Mesenchymal stem cell (in vitro differentiated cells and primary cell): Measurements from ENCODE around the gene UBR3.
"Not testable (repeated sequence)": the region's sequence is repeated elsewhere in the genome, so short reads cannot be mapped to it uniquely, and the experiment has no call there.

Experiments
- DNase-seq: peaks from one replicate; pipeline ENCODE4 v3.0.0-alpha.2; 2013
- H2AFZ ChIP-seq: one replicate; pipeline ENCODE4 v1.6.1; 2013; ENCODE audit warnings: low read depth, mild to moderate bottlenecking, control low read depth, inconsistent platforms, low read length, moderate library complexity
- H2AK5ac ChIP-seq: 2 replicates; pipeline ENCODE4 v1.6.1; 2013; ENCODE audit warnings: low read length, moderate library complexity, mild to moderate bottlenecking, inconsistent platforms; ENCODE audit not compliant: severe bottlenecking
- H2BK120ac ChIP-seq: one replicate; pipeline ENCODE4 v1.6.1; 2013; ENCODE audit warnings: low read depth, mild to moderate bottlenecking, inconsistent platforms, low read length, moderate library complexity
- H2BK12ac ChIP-seq, 2 experiments: one replicate each; pipeline ENCODE4 v1.6.1; 2013; ENCODE audit warnings: inconsistent platforms in 2 of 2, low read length in 2 of 2, mild to moderate bottlenecking in 2 of 2, moderate library complexity in 2 of 2, control low read depth in 1 of 2
- H2BK15ac ChIP-seq: one replicate; pipeline ENCODE4 v1.6.1; 2013; ENCODE audit warnings: mild to moderate bottlenecking, low read depth, inconsistent platforms; ENCODE audit not compliant: poor library complexity, severe bottlenecking
- H2BK5ac ChIP-seq: 2 replicates; pipeline ENCODE4 v1.6.1; 2013; ENCODE audit warnings: low read depth, mild to moderate bottlenecking, low read length, control low read depth, inconsistent platforms; ENCODE audit not compliant: poor library complexity, severe bottlenecking
- H3K14ac ChIP-seq, 2 experiments: one replicate each; pipeline ENCODE4 v1.6.1; 2013; ENCODE audit warnings: inconsistent platforms in 2 of 2, low read length in 2 of 2, control low read depth in 1 of 2, mild to moderate bottlenecking in 1 of 2, moderate library complexity in 1 of 2
- H3K18ac ChIP-seq, 2 experiments: one replicate each; pipeline ENCODE4 v1.6.1; 2013; ENCODE audit warnings: inconsistent platforms in 2 of 2, low read length in 2 of 2, control low read depth in 1 of 2, low read depth in 1 of 2, mild to moderate bottlenecking in 1 of 2
- H3K23ac ChIP-seq, 2 experiments: one replicate each; pipeline ENCODE4 v1.6.1; 2013; ENCODE audit warnings: inconsistent platforms in 2 of 2, low read length in 2 of 2, mild to moderate bottlenecking in 2 of 2, moderate library complexity in 2 of 2, control low read depth in 1 of 2
- H3K27ac ChIP-seq: 2 replicates; pipeline ENCODE4 v1.5.1; 2013; ENCODE audit warnings: mild to moderate bottlenecking, moderate library complexity, low read length, control low read depth, inconsistent platforms; ENCODE audit not compliant: poor library complexity, severe bottlenecking
- H3K27me3 ChIP-seq, 2 experiments: 2 replicates each; pipeline versions ENCODE4 v1.6.1 to v1.7.0; 2013; ENCODE audit warnings: low read length in 2 of 2, mild to moderate bottlenecking in 2 of 2, moderate library complexity in 2 of 2, control low read depth in 1 of 2, inconsistent platforms in 1 of 2; ENCODE audit not compliant: control insufficient read depth in 1 of 2, insufficient read depth in 1 of 2
- H3K36me3 ChIP-seq, 2 experiments: 2 replicates each; pipeline versions ENCODE4 v1.6.1 to v1.7.0; 2013; ENCODE audit warnings: low read length in 2 of 2, control low read depth in 1 of 2, inconsistent platforms in 1 of 2, low read depth in 1 of 2, mild to moderate bottlenecking in 1 of 2; ENCODE audit not compliant: insufficient read depth in 2 of 2, control insufficient read depth in 1 of 2
- H3K4ac ChIP-seq, 2 experiments: one replicate each; pipeline ENCODE4 v1.6.1; 2013; ENCODE audit warnings: inconsistent platforms in 2 of 2, low read length in 2 of 2, mild to moderate bottlenecking in 2 of 2, moderate library complexity in 2 of 2, control low read depth in 1 of 2, low read depth in 1 of 2
- H3K4me1 ChIP-seq: 2 replicates; pipeline ENCODE4 v1.6.1; 2013; ENCODE audit warnings: low read depth, low read length, control low read depth; ENCODE audit not compliant: control insufficient read depth, insufficient read depth
- H3K4me2 ChIP-seq: 2 replicates; pipeline ENCODE4 v1.6.1; 2013; ENCODE audit warnings: low read length, mild to moderate bottlenecking, inconsistent platforms; ENCODE audit not compliant: poor library complexity, severe bottlenecking
- H3K4me3 ChIP-seq, 2 experiments: 2 replicates each; pipeline versions ENCODE4 v1.5.1 to v1.7.0; 2013; ENCODE audit warnings: low read length in 2 of 2, mild to moderate bottlenecking in 2 of 2, control low read depth in 1 of 2, low read depth in 1 of 2; ENCODE audit not compliant: insufficient read depth in 1 of 2
- H3K79me1 ChIP-seq: replicated peaks from 2 replicates; pipeline ENCODE4 v1.6.1; 2013; ENCODE audit warnings: mild to moderate bottlenecking, control low read depth, low read length, inconsistent platforms; ENCODE audit not compliant: poor library complexity, severe bottlenecking
- H3K9ac ChIP-seq: 2 replicates; pipeline ENCODE4 v1.7.0; 2013; ENCODE audit warnings: mild to moderate bottlenecking, low read length, moderate library complexity
- H3K9me3 ChIP-seq: 2 replicates; pipeline ENCODE4 v1.7.0; 2013; ENCODE audit warnings: mild to moderate bottlenecking, low read length; ENCODE audit not compliant: control insufficient read depth
- H4K8ac ChIP-seq: one replicate; pipeline ENCODE4 v1.6.1; 2013; ENCODE audit warnings: inconsistent platforms, mild to moderate bottlenecking, low read length, moderate library complexity
- H4K91ac ChIP-seq: one replicate; pipeline ENCODE4 v1.6.1; 2013; ENCODE audit warnings: mild to moderate bottlenecking, low read length, inconsistent platforms
- WGBS: methylation state at CpG from one replicate; pipeline ENCODE4 v1.1.7; 2013; ENCODE audit warnings: mixed read lengths; 5-methylcytosine and 5-hydroxymethylcytosine counted together

Gene UBR3

DNA sequence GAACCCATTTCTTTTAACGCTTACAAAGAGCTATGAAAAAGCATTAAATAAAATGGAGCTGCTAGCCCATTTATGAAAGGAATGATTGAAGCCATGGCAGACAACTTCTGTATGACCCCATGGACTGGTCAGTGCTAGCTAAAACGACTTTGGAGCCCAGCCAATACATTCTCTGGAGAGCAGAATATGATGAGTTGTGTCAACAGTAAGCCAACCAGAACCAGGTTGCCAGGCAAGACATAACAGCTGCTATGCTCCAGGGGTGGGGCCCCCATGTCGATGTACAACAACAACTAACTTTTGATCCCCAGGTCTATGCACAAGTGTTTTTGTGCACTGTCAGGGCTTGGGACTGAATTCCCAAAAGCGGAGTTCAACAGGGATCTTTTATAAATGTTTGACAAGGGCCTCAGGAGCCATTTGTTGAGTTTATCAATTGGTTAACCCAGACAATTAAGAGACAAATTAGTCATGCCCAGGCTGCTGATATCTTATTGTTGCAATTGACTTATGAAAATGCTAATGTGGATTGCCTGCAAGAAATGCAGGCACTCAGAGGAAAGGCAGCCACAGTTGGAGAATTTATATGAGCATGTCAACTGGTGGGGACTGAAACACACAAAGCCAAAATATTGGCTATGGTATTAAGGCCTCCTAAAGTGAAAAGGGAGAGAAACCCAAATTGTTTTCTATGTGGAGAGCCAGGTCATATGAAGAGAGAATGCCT is 286.1 kb downstream of the UBR3 start:
- Histone ChIP-seq H3K4ac (no peak overlapping the region), H3K9me3 (no peaks in the 10 kb centered on the region), H3K4me3 (no peak overlapping the region), H2BK12ac (no peak overlapping the region), H3K9ac (no peak overlapping the region), H3K79me1 (no peaks in the 10 kb centered on the region), H4K91ac (no peak overlapping the region), H3K4me2 (no peak overlapping the region), H2BK5ac (no peak overlapping the region), H2AFZ (no peak overlapping the region), H3K18ac (no peak overlapping the region), H3K23ac (no peak overlapping the region), H2BK15ac (no peak overlapping the region), H2BK120ac (no peak overlapping the region), H4K8ac (no peak overlapping the region), H3K14ac (no peak overlapping the region), H3K36me3 (no peaks in the 10 kb centered on the region), H3K27me3 (no peaks in the 10 kb centered on the region), H2AK5ac (no peak overlapping the region), H3K4me1 (no peaks in the 10 kb centered on the region), H3K27ac (no peak overlapping the region)
- DNase-seq, result no peak
- 84% methylated on average over 4 of the region's 4 CpGs for WGBS

DNA sequence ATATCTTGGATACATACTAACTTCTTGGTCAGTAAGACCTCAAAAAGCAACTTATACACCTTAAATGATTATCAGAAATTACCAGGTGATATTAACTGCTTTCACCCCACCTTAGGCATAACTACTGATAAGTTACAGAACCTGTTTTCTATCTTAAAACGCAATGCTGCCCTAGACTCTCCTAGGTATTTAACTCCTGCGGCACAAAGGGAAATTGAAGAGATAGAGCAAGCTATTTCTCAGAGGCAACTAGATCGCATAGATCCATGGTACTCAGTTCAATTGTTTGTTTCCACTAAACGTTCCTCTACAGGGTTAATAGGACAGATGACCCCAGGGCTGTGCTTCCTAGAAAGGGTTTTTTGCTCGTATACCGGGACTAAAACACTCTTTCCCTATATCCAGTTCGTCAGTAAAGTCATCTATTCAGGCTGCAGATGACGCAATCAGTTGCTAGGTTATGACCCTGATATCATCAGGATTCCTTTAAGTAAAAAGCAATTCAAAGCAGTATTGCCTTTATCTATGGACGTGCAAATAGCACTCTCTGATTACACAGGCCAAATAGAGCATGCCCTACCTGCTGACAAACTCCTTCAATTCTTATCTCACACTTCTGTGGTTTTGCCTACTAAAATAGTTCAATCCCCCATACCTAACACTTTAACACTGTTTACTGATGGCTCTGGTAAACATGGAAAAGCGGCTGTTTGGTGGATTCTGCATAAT is 288.4 kb downstream of the UBR3 start:
- 62% methylated on average over 10 of the region's 10 CpGs for WGBS
- Histone ChIP-seq H3K9ac (no peak overlapping the region), H2BK12ac (no peak overlapping the region), H3K4me1 (no peaks in the 10 kb centered on the region), H3K27me3 (no peaks in the 10 kb centered on the region), H3K79me1 (no peaks in the 10 kb centered on the region), H3K14ac (no peak overlapping the region), H3K4me3 (no peak overlapping the region), H2BK15ac (no peak overlapping the region), H3K9me3 (no peaks in the 10 kb centered on the region), H4K91ac (no peak overlapping the region), H3K23ac (no peak overlapping the region), H4K8ac (no peak overlapping the region), H3K18ac (no peak overlapping the region), H3K4me2 (no peak overlapping the region), H2AK5ac (no peak overlapping the region), H3K36me3 (no peaks in the 10 kb centered on the region), H2BK5ac (no peak overlapping the region), H2BK120ac (no peak overlapping the region), H2AFZ (no peak overlapping the region), H3K4ac (no peak overlapping the region), H3K27ac (no peak overlapping the region)
- no peak for DNase-seq

DNA sequence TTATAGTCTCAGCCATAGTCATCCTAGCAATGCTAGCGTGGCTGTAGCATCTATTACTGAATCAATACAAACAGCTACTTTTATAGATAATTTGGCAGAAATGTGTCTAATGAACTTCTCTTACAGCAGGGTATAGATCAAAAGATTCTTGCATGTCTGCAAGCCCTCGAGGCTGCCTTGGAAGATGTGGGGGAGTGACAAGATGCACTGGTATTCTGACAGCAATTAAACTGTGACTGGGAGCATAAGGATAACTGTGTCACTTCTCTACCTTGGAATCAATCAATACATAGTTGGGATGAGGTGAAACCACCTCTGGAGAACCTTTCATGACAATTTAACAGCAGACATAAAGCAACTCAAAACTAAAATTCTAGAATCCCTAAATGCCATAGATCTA is 291.4 kb downstream of the UBR3 start:
- H2AK5ac ChIP-seq, result no peak overlapping the region
- no peaks in the 10 kb centered on the region for H3K36me3 ChIP-seq
- no peak overlapping the region for H2BK120ac ChIP-seq
- no peak for DNase-seq
- no peak overlapping the region for H2BK5ac ChIP-seq
- no peaks in the 10 kb centered on the region for H3K4me1 ChIP-seq
- no peak overlapping the region for H3K9ac ChIP-seq
- no peak overlapping the region for H3K18ac ChIP-seq
- no peak overlapping the region for H4K8ac ChIP-seq
- no peak overlapping the region for H3K4me3 ChIP-seq
- no peak overlapping the region for H3K23ac ChIP-seq
- no peak overlapping the region for H3K14ac ChIP-seq
- no peak overlapping the region for H2BK12ac ChIP-seq
- no peaks in the 10 kb centered on the region for H3K9me3 ChIP-seq
- no peak overlapping the region for H3K4ac ChIP-seq
- no peaks in the 10 kb centered on the region for H3K27me3 ChIP-seq
- no peak overlapping the region for H2AFZ ChIP-seq
- no peak overlapping the region for H3K27ac ChIP-seq
- no peak overlapping the region for H2BK15ac ChIP-seq
- WGBS, result 88% methylated on average over 1 of the region's 2 CpGs
- H4K91ac ChIP-seq, result no peak overlapping the region
- H3K4me2 ChIP-seq, result no peak overlapping the region
- no peaks in the 10 kb centered on the region for H3K79me1 ChIP-seq

DNA sequence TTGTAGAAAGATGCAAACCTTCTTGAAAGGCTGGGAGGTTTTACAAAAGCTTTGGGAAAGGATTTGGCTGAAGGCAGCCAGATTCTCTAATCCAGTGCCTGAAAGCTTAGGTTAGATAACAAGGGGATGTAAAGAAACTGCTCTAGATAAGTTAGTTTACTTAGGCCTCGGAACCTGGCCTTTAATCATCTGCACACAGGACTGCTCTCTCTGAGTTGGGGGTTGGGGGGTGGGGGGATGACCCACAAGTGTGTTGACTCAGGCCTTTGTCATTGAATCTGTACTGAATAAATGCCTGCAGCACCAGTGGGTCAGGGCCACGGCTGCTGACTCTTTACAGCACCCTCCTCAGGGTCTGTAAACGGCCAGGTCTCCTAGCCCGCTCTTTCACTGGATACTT is 292.1 kb downstream of the UBR3 start:
- H3K36me3 ChIP-seq, H3K9me3 ChIP-seq, H2BK5ac ChIP-seq, H3K4me3 ChIP-seq, DNase-seq, H4K91ac ChIP-seq, H3K14ac ChIP-seq, H2BK15ac ChIP-seq, H2AFZ ChIP-seq, H3K27ac ChIP-seq, H2BK120ac ChIP-seq, H3K23ac ChIP-seq, H3K4me1 ChIP-seq, H3K4me2 ChIP-seq, H3K4ac ChIP-seq, H3K79me1 ChIP-seq, H3K9ac ChIP-seq, H2BK12ac ChIP-seq, H3K27me3 ChIP-seq, H2AK5ac ChIP-seq, H3K18ac ChIP-seq, H4K8ac ChIP-seq: not testable (repeated sequence)
- WGBS, result 85% methylated on average over 4 of the region's 4 CpGs
